ENCODE data around the gene ZMIZ2. TPM values are rescaled to one million over a fixed set of nuclear protein-coding genes. Genes with fewer than 3 reads are reported as not detected.

Gene ZMIZ2
- total and polyA plus RNA-seq, 9 of the 15 experiments (the other 6 are each of a cell fraction or from before 2014, with no cell fraction given), result 0.13 to 40.3 (median 4.9) TPM

- TF ChIP-seq MGA (IDR thresholded peaks at IDR 0.05), result peak; percentile 90
- peak; percentile 93 for TF ChIP-seq GTF2E2 (tag; IDR thresholded peaks at IDR 0.05)
- 0 out of 2 replicates have a peak, but pooled peaks have one; percentile 38 for TF ChIP-seq ZSCAN29 (IDR thresholded peaks at IDR 0.05)
- peak; percentile 97 for TF ChIP-seq SP1 (CRISPR knock-in tag; IDR thresholded peaks at IDR 0.05)
- TF ChIP-seq EGR1 (conservative IDR thresholded peaks at IDR 0.05), result no peak
- TF ChIP-seq TSC22D4 (tag; IDR thresholded peaks at IDR 0.05), result no peak
- TF ChIP-seq KDM2B (CRISPR knock-in tag; IDR thresholded peaks at IDR 0.05), result peak; percentile 12; the same call in 1 of the 2 replicates
- TF ChIP-seq CCAR2 (IDR thresholded peaks at IDR 0.05; ENCODE audit: low read depth, low read length), result no peak
- 0 out of 2 replicates have a peak, but pooled peaks have one; percentile 28 for TF ChIP-seq SMAD3 (CRISPR knock-in tag; conservative IDR thresholded peaks at IDR 0.05)
- TF ChIP-seq XRCC5 (IDR thresholded peaks at IDR 0.05; ENCODE audit: low read depth, low read length), result no peak
- TF ChIP-seq ZNF79 (CRISPR knock-in tag; IDR thresholded peaks at IDR 0.05; ENCODE audit: low read depth), result no peak
- TF ChIP-seq NFE2 (IDR thresholded peaks at IDR 0.05; ENCODE audit: low read depth), result no peak
- no peak for TF ChIP-seq ATF3 (IDR thresholded peaks at IDR 0.05)
- peak; percentile 91; the same call in 1 of the 2 replicates for TF ChIP-seq ATF3 (CRISPR knock-in tag; conservative IDR thresholded peaks at IDR 0.05)
- TF ChIP-seq ZNF133 (CRISPR knock-in tag; IDR thresholded peaks at IDR 0.05), result no peak
- peak; percentile 81 for TF ChIP-seq PML (IDR thresholded peaks at IDR 0.05; ENCODE audit: low read length)
- TF ChIP-seq RHOXF2B (CRISPR knock-in tag; conservative IDR thresholded peaks at IDR 0.05), result no peak
- no peak for TF ChIP-seq PTRF (tag; IDR thresholded peaks at IDR 0.05)
Observed at GRCh38 chr7:44796504-44797328, 48.1 kb downstream of the ZMIZ2 start, which contains the start of gene PPIA (continued).
